MM.1S (cell line): Measurements from ENCODE around the gene MICAL2.

Experiments
- DNase-seq: peaks from one replicate; pipeline ENCODE4 v3.0.0-alpha.2; 2015
- H2AFZ ChIP-seq: fragments of 300-600 bp; sonication (generic); 2 replicates; pipeline ENCODE4 v1.6.0; 2016; ENCODE audit warnings: antibody characterized with exemption, low read length
- H3F3A ChIP-seq: fragments of 300-600 bp; sonication (generic); 2 replicates; pipeline ENCODE4 v1.6.1; 2016; ENCODE audit warnings: mild to moderate bottlenecking, antibody characterized with exemption, low read length, moderate library complexity, mixed read lengths; ENCODE audit not compliant: insufficient read depth
- H3K27ac ChIP-seq: fragments of 300-600 bp; sonication (generic); 2 replicates; pipeline ENCODE4 v1.5.1; 2016; ENCODE audit warnings: mild to moderate bottlenecking, low read length
- H3K27me3 ChIP-seq: fragments of 300-600 bp; sonication (generic); replicated peaks from 2 replicates; pipeline ENCODE4 v1.6.0; 2016; ENCODE audit warnings: low read length; ENCODE audit not compliant: insufficient read depth
- H3K36me3 ChIP-seq: fragments of 300-600 bp; sonication (generic); replicated peaks from 2 replicates; pipeline ENCODE4 v1.6.1; 2016; ENCODE audit warnings: mild to moderate bottlenecking, low read length, mixed read lengths; ENCODE audit not compliant: insufficient read depth
- H3K4me1 ChIP-seq: fragments of 300-600 bp; sonication (generic); 2 replicates; pipeline ENCODE4 v1.6.1; 2016; ENCODE audit warnings: low read length, mixed read lengths
- H3K4me2 ChIP-seq: fragments of 300-600 bp; sonication (generic); 2 replicates; pipeline ENCODE4 v1.6.0; 2016; ENCODE audit warnings: low read depth, low read length
- H3K4me3 ChIP-seq: fragments of 300-600 bp; sonication (generic); 2 replicates; pipeline ENCODE4 v1.5.1; 2016; ENCODE audit warnings: low read length, mixed read lengths
- H3K79me2 ChIP-seq: fragments of 300-600 bp; sonication (generic); 2 replicates; pipeline ENCODE4 v1.6.1; 2016; ENCODE audit warnings: mixed run types, low read length, mixed read lengths
- H3K9ac ChIP-seq: fragments of 300-600 bp; sonication (generic); 2 replicates; pipeline ENCODE4 v1.6.1; 2016; ENCODE audit warnings: low read length, mixed read lengths
- H3K9me2 ChIP-seq: fragments of 300-600 bp; sonication (generic); replicated peaks from 2 replicates; pipeline ENCODE4 v1.6.1; 2016; ENCODE audit warnings: mild to moderate bottlenecking, low read length, mixed read lengths; ENCODE audit not compliant: insufficient read depth
- H3K9me3 ChIP-seq: fragments of 300-600 bp; sonication (generic); replicated peaks from 2 replicates; pipeline ENCODE4 v1.6.1; 2016; ENCODE audit warnings: mild to moderate bottlenecking, low read length, mixed read lengths; ENCODE audit not compliant: insufficient read depth
- H4K20me1 ChIP-seq: fragments of 300-600 bp; sonication (generic); 2 replicates; pipeline ENCODE4 v1.6.1; 2016; ENCODE audit warnings: mild to moderate bottlenecking, low read length, moderate library complexity, mixed read lengths; ENCODE audit not compliant: insufficient read depth
- EZH2 ChIP-seq: fragments of 300-600 bp; sonication (generic); optimal IDR thresholded peaks from 2 replicates; pipeline ENCODE3; 2017; ENCODE audit warnings: low read depth, mild to moderate bottlenecking, antibody characterized with exemption, low read length, mixed read lengths
- EZH2phosphoT487 ChIP-seq: fragments of 300-600 bp; sonication (generic); IDR thresholded peaks from 2 replicates; pipeline ENCODE4 v1.6.1; 2018; ENCODE audit warnings: antibody characterized with exemption, low read length
- TF ChIP-seq, protein P1 (sequence below): fragments of 300-600 bp; sonication (generic); IDR thresholded peaks from 2 replicates; pipeline ENCODE4 v1.5.1; 2016; ENCODE audit warnings: antibody characterized with exemption, low read length, mixed read lengths

Gene MICAL2

DNA sequence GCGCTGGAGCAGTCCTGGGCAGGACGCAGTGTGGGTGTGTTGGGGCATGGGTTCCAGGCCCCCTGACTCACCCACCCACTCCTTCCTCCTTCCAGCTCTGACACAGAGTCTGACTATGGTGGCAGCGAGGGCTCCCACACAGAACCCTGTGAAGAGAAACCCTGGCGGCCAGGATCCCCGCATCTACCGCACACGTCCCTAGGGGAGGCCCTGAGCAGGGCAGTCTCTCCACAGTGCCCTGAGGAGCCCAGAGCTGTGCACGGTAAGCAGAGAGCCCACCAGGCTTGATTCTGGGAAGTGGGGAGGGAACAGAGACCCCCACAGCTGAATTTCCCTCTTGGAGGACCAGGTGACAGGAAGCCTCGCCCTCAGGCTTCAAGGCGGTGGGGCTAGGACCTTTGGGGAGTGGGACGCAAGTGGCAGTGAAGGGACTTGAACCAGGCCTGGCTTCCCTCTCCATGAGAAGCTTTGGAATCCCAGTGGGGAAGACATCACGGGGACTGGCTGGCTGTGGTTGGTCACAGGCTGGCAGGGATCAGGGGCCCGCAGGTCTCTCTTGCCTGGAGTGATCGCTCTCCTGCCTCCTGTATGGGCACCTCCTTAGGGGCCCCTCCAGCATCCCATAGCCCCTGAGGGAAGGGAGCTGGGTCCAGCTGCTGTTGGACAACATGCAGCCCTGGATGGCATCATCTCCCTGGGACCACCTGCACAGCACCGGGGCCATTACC is 170.6 kb downstream of the MICAL2 start:
- H3K4me1 ChIP-seq: no peaks in the 10 kb centered on the region
- H3K4me2 ChIP-seq: no peak overlapping the region
- no peaks in the 10 kb centered on the region for H4K20me1 ChIP-seq
- DNase-seq: no peak
- H3K9me3 ChIP-seq: no peaks in the 10 kb centered on the region
- H3K4me3 ChIP-seq: no peak overlapping the region
- no peaks in the 10 kb centered on the region for H3K9me2 ChIP-seq
- no peaks in the 10 kb centered on the region for H3K79me2 ChIP-seq
- no peaks in the 10 kb centered on the region for H3K27me3 ChIP-seq
- no peak overlapping the region for H3K9ac ChIP-seq
- no peaks in the 10 kb centered on the region for H3F3A ChIP-seq
- TF ChIP-seq EZH2 (no peak), EZH2phosphoT487 (no peak)
- TF ChIP-seq, protein P1, sequence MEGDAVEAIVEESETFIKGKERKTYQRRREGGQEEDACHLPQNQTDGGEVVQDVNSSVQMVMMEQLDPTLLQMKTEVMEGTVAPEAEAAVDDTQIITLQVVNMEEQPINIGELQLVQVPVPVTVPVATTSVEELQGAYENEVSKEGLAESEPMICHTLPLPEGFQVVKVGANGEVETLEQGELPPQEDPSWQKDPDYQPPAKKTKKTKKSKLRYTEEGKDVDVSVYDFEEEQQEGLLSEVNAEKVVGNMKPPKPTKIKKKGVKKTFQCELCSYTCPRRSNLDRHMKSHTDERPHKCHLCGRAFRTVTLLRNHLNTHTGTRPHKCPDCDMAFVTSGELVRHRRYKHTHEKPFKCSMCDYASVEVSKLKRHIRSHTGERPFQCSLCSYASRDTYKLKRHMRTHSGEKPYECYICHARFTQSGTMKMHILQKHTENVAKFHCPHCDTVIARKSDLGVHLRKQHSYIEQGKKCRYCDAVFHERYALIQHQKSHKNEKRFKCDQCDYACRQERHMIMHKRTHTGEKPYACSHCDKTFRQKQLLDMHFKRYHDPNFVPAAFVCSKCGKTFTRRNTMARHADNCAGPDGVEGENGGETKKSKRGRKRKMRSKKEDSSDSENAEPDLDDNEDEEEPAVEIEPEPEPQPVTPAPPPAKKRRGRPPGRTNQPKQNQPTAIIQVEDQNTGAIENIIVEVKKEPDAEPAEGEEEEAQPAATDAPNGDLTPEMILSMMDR: no peak
- H3K27ac ChIP-seq: no peak overlapping the region
- no peak overlapping the region for H2AFZ ChIP-seq
- no peaks in the 10 kb centered on the region for H3K36me3 ChIP-seq

DNA sequence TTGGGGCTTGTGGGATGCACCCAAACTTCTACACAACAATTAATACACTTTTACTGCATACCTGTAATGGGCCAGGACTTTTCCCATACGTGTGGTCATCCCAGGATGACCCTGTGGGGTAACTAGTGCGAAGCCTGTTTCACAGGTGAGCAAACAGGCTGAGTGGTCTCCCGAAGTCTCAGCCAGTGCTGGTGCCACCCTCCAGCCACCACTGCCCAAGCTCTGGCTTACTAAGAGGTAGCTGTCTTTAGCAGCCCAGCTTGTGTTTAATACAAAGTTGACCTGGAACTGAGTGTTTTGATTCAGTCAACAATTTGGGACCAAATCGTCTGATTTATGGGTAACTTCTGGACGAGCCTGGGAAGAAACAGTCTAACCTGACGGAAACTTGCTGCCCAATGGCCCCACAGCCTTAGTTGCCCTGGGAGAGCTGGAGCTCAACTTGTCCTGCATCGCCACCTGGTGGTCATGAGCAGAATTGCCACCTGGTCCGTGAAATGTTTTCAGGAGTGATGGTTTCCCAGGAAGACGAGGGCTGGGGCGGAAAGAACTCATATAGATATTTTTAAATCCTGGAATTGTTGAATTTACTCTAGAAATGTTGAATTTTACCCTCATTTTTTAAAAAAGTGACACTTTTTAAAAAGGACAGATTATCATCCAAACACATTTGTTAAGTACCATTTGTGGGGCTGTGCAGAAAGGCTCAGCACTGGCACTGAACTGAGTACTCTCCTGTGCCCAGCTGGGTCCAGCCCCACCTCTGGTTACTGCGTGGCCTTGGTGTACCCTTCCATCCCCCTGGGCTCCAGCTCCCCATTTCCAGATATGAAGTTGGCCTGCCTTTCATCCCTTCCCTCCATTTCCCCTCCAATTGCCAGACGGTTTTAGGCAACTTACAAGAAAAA is 171.4 kb downstream of the MICAL2 start:
- Histone ChIP-seq H4K20me1 (no peaks in the 10 kb centered on the region), H3F3A (no peaks in the 10 kb centered on the region), H3K79me2 (no peaks in the 10 kb centered on the region), H3K9me2 (no peaks in the 10 kb centered on the region), H3K9ac (no peak overlapping the region), H3K36me3 (no peaks in the 10 kb centered on the region), H2AFZ (peak overlapping the region; percentile 42), H3K4me1 (no peaks in the 10 kb centered on the region), H3K27me3 (no peaks in the 10 kb centered on the region), H3K27ac (no peak overlapping the region), H3K9me3 (no peaks in the 10 kb centered on the region), H3K4me2 (no peak overlapping the region), H3K4me3 (no peak overlapping the region)
- TF ChIP-seq EZH2phosphoT487: no peak
- TF ChIP-seq, protein P1: peak; percentile 95
- DNase-seq: peak; percentile 74

DNA sequence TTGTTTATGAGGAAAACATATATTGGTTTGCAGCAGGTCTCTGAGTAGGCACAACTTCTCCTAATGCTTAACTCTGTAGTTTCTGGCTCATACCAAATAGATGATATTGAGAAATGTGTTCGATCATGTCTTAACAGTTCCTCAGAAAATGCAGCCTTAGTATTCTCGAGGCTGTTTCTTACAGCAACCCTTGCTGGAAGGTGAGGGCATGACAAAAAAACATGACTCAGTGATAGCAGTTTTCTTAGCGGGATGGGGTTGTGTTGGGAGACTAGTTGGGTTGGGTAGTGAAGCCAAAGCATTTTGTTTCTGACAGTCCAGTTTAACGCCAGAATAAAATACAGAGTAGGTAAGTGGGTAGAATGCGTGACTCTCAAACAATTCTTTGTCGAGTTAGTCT is 172.3 kb downstream of the MICAL2 start:
- Histone ChIP-seq H3K27ac (no peak overlapping the region), H3K4me2 (no peak overlapping the region), H3F3A (no peaks in the 10 kb centered on the region), H3K9me2 (no peaks in the 10 kb centered on the region), H2AFZ (no peak overlapping the region), H3K79me2 (no peaks in the 10 kb centered on the region), H4K20me1 (no peaks in the 10 kb centered on the region), H3K9me3 (no peaks in the 10 kb centered on the region), H3K36me3 (no peaks in the 10 kb centered on the region), H3K4me3 (no peak overlapping the region), H3K9ac (no peak overlapping the region), H3K4me1 (no peaks in the 10 kb centered on the region), H3K27me3 (no peaks in the 10 kb centered on the region)
- no peak for TF ChIP-seq EZH2
- TF ChIP-seq, protein P1: no peak
- DNase-seq: no peak
